BE2C (cell line): ENCODE results near the gene PSPN.

ENCODE experiments used
- DNase-seq: peaks from one replicate; pipeline ENCODE4 v3.0.0-alpha.2; 2020
- H3K27me3 ChIP-seq: fragments of 250-450 bp; sonication (Bioruptor Pico); 2 replicates; pipeline ENCODE4 v1.5.1; 2020; ENCODE audit warnings: mild to moderate bottlenecking
- H3K36me3 ChIP-seq: fragments of 250-450 bp; sonication (Bioruptor Pico); 2 replicates; pipeline ENCODE4 v1.5.1; 2020; ENCODE audit warnings: mild to moderate bottlenecking
- H3K4me1 ChIP-seq: fragments of 250-450 bp; sonication (Bioruptor Pico); 2 replicates; pipeline ENCODE4 v1.5.1; 2020
- H3K4me3 ChIP-seq: 2 replicates; pipeline ENCODE4 v1.5.1; 2011; ENCODE audit warnings: low read depth, low read length
- H3K9me3 ChIP-seq: fragments of 250-450 bp; sonication (Bioruptor Pico); 2 replicates; pipeline ENCODE4 v1.5.1; 2020
- CTCF ChIP-seq: IDR thresholded peaks from 2 replicates; pipeline ENCODE4 v1.5.1; 2012; ENCODE audit warnings: mild to moderate bottlenecking, low read depth, low read length

PSPN gene

GRCh38 chr19:6381030-6381750, 5.5 kb upstream of the PSPN start:
- Histone ChIP-seq H3K4me1 (no peaks in the 10 kb centered on the region), H3K9me3 (no peaks in the 10 kb centered on the region), H3K36me3 (peaks cover 61% of the 10 kb centered on the region), H3K4me3 (no peak overlapping the region), H3K27me3 (no peaks in the 10 kb centered on the region)
- no peak for TF ChIP-seq CTCF
- DNase-seq = no peak

GRCh38 chr19:6379744-6380143, 4.0 kb upstream of the PSPN start:
- Histone ChIP-seq H3K9me3 (no peaks in the 10 kb centered on the region), H3K36me3 (peaks cover 51% of the 10 kb centered on the region), H3K4me3 (no peak overlapping the region), H3K27me3 (no peaks in the 10 kb centered on the region), H3K4me1 (no peaks in the 10 kb centered on the region)
- no peak for TF ChIP-seq CTCF
- DNase-seq = no peak

GRCh38 chr19:6378486-6378885, 2.8 kb upstream of the PSPN start:
- Histone ChIP-seq H3K4me1 (peaks cover 8% of the 10 kb centered on the region), H3K9me3 (no peaks in the 10 kb centered on the region), H3K36me3 (peaks cover 43% of the 10 kb centered on the region), H3K27me3 (no peaks in the 10 kb centered on the region), H3K4me3 (no peak overlapping the region)
- no peak for TF ChIP-seq CTCF
- DNase-seq = no peak

GRCh38 chr19:6378041-6378440, 2.3 kb upstream of the PSPN start:
- no peaks in the 10 kb centered on the region for H3K9me3 ChIP-seq
- no peak for DNase-seq
- no peak overlapping the region for H3K4me3 ChIP-seq

GRCh38 chr19:6376512-6377190, 918 bp upstream of the PSPN start:
- peaks cover 8% of the 10 kb centered on the region for H3K4me1 ChIP-seq
- no peaks in the 10 kb centered on the region for H3K9me3 ChIP-seq
- H3K36me3 ChIP-seq = peaks cover 28% of the 10 kb centered on the region
- TF ChIP-seq CTCF = no peak
- no peak for DNase-seq
- H3K4me3 ChIP-seq = no peak overlapping the region
- H3K27me3 ChIP-seq = no peaks in the 10 kb centered on the region

More at GRCh38 chr19:6378041-6378440, 2.3 kb upstream of the PSPN start:
- no peak for TF ChIP-seq CTCF
- Histone ChIP-seq H3K4me1 (peaks cover 8% of the 10 kb centered on the region), H3K27me3 (no peaks in the 10 kb centered on the region), H3K36me3 (peaks cover 39% of the 10 kb centered on the region)
